HG03378 (cell line): ENCODE measurements around the gene PLD4.
"Not testable (repeated sequence)": the region's sequence is repeated elsewhere in the genome, so short reads cannot be mapped to it uniquely, and the experiment has no call there.

ENCODE experiments used
- ATAC-seq: cut with Tn5 transposase; IDR thresholded peaks from one replicate; pipeline ENCODE4 v1.9.1; 2021; ENCODE audit warnings: mild to moderate bottlenecking, moderate library complexity; ENCODE audit not compliant: unreplicated experiment

PLD4 gene, protein sequence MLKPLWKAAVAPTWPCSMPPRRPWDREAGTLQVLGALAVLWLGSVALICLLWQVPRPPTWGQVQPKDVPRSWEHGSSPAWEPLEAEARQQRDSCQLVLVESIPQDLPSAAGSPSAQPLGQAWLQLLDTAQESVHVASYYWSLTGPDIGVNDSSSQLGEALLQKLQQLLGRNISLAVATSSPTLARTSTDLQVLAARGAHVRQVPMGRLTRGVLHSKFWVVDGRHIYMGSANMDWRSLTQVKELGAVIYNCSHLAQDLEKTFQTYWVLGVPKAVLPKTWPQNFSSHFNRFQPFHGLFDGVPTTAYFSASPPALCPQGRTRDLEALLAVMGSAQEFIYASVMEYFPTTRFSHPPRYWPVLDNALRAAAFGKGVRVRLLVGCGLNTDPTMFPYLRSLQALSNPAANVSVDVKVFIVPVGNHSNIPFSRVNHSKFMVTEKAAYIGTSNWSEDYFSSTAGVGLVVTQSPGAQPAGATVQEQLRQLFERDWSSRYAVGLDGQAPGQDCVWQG

DNA sequence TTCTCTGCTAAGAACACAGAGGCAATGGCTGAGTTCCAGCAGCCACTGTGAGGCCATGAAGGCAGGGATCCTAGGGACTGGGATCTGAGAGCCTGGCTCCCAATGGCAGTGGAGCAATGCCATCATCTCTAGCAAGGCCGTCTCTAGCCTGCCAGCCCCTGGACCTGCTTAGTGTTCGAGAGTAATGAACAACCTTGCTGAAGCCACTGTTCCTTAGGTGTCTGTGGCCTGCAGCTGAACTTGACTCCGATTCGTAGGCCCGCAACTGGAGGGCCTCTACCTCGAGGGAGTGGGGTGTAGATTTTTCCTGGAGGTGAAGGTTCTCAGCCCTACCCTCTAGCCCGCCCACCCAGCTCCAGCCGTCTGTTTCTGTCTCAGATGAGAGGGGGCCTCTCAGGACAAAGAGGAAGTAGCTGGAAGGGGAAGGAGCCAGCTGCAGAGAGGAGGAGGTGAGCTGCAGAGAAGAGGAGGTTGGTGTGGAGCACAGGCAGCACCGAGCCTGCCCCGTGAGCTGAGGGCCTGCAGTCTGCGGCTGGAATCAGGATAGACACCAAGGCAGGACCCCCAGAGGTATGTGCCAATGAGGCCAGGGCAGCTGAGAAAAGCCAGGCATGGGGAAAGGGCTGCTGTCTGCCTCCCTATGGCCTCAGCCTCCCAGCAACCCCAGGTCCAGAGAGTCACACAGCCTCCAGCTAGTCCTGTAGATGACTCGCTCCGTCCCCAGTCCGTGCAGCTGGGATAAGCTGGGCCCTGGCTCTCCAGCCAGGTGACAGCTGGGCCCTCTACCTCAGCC lies at the start of gene PLD4:
PLD4 (plus strand) TSS at position 459 of the 793 bp plus-strand sequence. CDS start 2,262 bp downstream, outside the sequence.
- no peak for ATAC-seq

DNA sequence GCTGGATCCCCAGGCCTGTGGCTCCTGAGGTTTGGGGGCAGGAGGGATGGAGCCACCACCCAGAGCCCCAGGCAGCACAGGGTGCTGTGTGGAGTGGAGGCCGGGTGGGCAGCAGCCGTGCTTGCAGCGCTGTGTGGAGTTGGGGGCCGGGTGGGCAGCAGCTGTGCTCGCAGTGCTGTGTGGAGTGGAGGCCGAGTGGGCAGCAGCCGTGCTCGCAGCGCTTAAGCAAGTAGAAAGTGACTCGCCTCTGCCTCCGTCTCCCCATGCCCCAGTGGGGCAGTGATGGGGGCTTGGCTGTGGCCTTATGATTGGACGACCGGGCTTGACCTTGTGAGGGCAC lies 49.3 kb upstream of the PLD4 start:
- no peak for ATAC-seq

DNA sequence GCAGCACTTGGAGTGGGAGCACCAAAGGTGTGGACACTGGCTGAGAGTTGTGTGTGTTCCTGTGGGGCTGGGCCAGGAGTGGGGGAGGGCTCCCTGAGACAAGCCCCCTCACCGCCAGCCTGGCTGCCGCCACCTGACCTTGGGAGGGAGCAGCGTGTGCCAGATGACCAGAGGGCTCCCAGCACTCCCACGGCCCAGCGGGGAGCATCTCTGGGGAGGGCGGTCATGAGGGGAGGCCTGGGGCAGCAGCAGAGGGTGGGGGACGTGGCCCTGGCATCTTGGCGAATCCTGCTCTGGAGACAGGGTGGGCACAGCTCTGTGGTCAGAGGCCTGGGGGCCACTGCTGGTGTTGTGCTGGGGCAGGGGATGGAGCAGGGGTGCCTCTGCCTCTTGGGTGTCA lies 48.9 kb upstream of the PLD4 start:
- no peak for ATAC-seq

DNA sequence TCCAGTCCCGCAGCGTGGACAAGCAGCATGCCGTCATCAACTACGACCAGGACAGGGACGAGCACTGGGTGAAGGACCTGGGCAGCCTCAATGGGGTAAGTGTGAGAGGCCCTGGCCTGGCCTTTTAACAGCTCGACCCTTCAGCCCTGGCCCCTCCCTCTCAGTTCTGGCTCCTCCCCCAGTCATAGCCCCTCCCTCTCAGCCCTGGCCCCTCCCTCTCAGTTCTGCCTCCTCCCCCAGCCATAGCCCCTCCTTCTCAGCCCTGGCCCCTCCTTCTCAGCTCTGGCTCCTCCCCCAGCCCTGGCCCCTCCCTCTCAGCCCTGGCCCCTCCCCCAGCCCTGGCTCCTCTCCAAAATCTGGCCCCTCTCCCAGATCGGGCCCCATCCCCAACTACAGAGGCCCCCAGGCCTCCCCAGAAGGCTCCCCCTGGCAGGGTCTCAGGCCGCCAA lies 48.4 kb upstream of the PLD4 start:
- no peak for ATAC-seq

DNA sequence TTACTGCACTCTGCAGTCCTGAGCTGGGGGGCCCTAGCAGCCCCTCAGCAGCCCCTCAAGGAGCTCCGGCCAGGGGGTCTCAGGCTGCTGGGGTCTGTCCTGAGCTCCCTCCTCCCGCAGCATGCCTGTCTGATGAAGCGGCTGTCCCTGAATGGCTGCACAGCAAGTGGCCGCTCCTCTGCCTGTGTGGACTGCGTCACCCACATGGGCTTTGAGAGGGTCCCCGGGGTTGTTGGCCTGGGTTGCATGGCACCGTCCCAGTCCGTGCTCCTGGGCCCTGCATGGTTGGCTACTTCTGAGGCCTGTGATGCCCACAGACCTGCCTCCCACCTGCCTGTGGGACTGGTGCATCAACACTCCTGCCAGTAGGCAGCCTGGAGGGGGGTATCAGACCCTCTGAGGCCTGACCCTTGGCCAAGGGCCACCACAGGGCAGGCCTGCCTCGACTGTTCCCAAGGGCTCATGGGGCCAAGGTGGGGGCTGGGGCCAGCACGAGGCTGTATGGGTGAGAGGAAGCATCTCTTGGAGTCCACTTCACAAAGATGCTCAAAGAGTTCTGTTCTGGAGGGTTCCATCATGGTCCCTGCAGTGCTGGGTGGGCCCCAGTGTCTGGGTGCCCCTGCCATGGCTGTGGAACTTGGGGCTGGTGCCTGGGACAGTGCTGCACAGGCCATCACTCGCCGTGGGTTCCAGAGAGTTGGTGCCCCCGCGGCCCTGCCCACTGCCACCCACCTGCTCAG lies 47.4 kb upstream of the PLD4 start:
- ATAC-seq, result no peak

DNA sequence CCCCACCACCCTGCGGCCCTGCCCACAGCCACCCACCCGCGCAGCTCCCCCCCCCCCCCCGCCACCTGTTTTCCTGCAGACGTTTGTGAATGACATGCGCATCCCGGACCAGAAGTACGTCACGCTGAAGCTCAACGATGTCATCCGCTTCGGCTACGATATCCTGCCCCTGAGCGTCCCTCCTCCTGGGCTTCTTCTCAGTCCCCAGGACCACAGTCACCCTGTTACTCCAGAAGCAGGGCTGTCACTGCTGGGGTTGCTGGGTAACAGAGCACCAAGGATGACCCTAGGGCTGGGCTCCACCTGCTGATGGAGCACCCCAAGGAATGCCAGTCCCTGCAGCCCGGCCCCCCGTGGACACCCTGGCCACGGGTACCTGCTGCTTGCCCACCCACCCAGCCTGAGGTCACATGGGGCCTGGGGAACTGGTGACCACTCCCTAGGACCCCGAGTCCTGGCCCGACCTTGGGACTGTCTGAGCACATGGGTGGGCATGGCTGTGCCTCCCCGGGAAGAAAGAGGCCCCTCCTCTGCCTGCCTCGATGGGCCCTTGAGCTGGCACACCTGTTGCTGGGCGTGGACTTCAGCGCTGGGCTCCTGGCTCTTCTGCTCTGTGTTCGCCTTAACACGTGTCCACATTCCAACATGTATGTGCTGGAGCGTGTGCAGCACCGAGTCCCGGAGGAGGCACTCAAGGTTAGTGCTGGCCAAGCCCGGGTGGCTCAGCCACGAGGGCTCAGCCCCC lies 46.7 kb upstream of the PLD4 start:
- ATAC-seq, result no peak

DNA sequence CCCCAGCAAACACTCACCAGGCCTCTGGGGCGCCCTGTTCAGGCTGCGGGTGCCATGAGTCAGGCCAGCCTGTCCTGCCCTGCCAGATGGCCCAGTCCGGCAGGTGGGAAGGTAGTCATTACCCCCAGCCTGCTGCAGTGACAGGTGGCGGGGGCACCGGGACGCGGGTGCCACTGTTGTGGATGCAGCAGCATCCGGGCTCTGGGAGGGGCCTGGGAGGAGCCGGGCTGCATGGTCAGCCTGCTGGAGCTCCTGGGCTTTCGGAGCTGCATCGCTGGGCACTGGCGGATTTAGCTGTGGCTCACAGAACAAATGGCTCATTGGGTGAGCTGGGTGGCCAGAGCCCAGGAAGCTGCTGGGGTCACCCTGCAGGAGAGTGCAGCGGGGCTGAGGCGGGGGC lies 46.1 kb upstream of the PLD4 start:
- no peak for ATAC-seq

DNA sequence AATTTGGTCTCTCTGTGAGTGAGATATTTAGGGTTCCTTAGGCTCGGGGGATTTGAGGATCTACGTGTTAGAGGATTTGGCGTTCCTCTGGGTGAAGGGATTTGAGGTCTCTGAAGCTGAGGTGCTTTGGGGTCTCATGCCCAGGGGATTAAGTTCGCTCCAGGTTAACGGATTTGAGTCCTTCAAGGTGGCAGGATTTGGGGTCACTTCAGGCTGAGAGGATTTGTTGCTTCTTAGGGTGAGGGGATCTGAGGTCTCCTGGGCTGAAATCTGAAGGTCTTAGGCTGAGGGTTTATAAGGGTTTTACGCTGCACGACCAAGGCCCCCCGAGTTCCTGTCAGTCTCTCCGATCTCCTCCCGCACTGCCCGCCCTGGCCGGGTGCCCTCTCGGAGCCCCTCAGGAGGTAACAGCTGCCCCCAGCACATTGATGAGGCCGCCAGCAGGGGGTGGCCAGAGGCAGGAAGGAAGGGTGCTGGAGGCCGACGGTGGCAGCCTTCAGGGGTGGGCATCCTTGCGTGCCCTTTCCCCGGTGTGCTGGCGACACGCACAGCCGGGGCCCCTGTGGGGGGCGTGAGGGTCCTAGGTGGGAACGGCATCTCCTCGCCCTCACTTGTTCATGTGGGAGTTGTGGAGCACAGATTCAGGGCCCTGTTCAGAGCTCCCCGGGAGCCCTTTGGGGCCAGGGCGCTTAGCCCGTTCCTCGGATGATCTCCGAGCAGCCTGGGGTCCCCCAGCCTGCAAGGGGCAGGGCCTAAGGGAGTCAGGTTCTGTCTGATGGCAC lies 45.3 kb upstream of the PLD4 start:
- ATAC-seq, result no peak

DNA sequence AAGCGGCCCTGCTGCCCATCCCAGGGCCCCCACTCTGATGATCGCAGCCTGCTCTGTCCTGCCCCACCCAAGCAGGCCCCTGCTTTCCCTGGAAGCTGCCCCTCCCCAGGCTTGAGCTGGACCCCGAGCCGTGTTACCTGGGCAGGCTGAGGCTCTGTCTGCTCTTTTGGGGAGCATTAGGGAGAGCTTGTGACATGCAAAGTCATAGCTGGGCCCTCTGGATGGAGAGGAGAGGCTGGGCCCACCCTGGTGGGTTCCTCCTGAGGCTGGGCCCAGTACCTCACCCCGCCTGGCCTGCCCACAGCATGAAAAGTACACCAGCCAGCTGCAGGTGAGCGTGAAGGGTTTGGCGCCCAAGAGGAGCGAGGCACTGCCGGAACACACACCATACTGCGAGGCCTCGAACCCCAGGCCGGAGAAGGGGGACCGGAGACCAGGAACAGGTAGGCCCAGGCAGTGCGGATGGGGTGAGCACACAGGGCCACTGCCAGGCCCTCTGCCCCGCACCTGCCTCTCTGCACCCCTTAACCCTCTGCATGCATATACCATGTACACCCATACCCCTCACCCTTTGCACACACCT lies 44.6 kb upstream of the PLD4 start:
- ATAC-seq, result no peak

DNA sequence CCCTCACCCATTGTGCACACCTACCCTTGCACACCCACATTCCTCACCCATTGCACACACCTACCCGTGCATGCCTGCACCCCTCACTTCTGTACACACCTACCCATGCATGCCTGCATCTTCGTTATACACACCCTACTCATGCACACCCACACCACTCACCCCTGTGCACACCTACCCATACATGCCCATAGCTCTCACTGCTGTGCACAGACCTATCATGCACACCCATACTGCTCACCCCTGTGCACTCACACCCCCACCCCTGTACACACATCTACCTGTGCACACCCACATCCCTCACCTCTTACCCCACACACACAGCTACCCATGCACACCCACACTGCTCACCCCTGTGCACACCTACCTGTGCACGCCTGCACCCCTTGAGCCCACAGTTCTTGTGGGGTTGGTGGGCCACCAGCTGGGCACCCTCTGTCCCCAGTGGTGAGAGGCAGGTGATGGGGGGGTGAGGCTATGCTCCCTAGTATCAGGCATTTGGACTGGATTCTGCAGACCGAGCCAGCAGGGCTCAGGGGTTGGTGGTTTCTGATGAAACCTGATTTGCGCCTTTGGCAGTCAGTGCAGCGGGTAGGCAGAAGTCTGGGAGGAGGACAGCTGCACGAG lies 44.0 kb upstream of the PLD4 start:
- no peak for ATAC-seq

DNA sequence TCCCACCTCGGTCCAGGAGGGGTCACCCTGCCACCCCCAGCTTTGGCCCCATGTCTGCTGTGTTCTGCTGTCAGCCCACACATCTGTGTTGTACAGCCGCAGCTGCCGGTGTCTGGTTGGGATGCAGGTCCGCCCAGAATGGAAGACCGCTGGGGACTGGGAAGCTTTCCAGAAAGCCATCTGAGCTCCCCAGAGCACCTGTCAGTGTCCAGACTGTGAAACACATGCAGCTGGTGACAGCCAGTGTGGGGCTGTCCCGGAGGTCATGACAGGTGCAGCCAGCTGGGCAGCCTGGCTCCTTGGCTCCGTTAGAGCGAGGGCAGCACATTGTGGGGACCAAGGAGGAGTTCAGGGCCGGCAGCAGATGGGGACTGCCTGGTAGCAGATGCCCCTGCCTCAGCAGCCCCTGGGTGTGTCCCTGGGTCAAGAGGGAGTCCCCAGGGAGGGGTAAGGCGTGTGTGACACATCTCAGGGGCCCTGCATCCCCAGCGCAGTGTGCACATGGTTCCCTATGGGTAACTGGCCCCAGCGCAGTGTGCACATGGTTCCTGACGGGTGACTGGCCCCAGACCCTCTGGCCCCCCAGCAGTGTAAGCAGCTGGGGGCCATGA lies 43.2 kb upstream of the PLD4 start:
- no peak for ATAC-seq

DNA sequence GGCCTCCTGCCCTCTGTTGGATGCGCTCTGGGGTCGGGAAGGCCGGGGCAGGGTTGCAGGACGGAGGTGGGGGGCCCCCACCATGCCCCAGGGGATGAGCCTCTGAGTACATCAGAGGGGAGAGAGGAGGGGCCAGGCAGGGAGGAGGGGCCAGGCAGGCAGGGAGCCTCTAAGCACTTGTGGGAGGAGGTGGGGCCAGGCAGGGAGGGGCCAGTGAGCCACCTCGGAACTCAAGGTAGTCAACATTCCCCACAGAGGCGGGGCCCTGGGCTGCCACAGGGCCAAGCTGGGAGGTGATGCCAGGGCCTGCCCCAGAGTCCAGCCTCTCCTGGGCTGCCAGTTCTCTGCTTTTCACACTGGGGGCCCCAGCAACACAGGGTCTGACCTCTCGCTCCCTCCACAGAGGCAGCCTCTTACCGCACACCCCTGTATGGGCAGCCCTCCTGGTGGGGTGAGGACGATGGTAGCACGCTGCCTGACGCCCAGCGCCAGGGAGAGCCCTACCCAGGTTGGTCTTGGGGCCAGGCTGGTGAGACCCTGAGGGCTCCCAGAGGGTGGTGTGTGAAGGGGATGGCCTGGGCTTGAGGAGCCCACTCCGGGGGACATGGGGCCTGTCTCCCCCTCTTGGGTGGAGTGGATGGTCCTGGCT lies 42.2 kb upstream of the PLD4 start:
- no peak for ATAC-seq

DNA sequence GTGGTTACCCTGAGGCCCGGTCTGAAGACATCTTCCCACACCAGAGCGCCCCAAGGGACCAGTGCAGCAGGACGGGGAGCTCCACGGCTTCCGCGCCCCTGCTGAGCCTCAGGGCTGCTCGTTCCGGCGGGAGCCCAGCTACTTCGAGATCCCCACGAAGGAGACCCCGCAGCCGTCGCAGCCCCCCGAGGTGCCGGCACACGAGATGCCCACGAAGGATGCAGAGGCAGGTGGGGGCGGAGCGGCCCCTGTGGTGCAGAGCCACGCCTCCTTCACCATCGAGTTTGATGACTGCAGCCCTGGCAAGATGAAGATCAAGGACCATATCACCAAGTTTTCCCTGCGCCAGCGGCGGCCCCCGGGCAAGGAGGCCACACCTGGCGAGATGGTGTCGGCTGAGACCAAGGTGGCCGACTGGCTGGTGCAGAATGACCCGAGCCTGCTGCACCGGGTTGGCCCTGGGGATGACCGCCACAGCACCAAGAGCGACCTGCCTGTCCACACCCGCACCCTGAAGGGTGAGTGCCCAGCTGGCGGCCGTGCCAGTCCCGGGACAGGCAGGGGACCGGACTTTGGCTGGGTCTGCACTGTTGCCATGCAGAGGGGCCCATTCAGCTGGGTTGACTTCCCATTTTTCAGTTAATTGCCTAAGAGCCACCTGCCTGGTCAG lies 41.6 kb upstream of the PLD4 start:
- no peak for ATAC-seq

DNA sequence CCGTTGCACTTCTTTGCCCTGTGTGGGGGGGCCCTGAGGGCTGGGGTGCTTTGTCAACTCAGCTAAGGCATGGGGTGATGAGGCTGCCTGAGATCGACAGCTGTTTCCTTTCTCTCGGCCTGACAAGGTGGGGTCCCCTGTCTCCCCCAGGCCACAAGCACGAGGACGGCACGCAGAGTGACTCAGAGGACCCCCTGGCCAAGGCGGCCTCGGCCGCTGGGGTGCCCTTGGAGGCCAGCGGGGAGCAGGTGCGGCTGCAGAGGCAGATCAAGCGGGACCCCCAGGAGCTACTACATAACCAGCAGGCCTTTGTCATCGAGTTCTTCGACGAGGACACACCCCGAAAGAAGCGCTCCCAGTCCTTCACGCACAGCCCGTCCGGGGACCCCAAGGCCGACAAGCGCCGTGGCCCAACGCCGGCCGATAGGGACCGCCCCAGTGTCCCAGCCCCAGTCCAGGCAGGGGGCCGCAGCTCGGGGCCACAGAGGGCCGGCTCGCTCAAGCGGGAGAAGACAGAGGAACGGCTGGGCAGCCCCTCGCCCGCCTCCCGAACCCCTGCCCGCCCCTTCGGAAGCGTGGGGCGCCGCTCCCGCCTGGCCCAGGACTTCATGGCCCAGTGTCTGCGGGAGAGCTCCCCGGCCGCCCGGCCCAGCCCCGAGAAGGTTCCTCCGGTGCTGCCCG lies 40.9 kb upstream of the PLD4 start:
- ATAC-seq, result no peak

DNA sequence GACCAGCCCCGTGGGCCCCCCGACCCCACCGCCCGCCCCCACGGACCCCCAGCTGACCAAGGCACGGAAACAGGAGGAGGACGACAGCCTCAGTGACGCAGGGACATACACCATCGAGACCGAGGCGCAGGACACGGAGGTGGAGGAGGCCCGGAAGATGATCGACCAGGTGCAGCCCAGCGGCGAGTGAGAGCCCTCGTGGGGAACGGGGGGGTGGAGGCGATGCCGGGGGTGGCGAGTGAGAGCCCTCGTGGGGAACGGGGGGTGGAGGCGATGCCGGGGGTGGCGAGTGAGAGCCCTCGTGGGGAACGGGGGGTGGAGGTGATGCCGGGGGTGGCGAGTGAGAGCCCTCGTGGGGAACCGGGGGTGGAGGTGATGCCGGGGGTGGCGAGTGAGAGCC lies 40.3 kb upstream of the PLD4 start:
- ATAC-seq, result not testable (repeated sequence)

DNA sequence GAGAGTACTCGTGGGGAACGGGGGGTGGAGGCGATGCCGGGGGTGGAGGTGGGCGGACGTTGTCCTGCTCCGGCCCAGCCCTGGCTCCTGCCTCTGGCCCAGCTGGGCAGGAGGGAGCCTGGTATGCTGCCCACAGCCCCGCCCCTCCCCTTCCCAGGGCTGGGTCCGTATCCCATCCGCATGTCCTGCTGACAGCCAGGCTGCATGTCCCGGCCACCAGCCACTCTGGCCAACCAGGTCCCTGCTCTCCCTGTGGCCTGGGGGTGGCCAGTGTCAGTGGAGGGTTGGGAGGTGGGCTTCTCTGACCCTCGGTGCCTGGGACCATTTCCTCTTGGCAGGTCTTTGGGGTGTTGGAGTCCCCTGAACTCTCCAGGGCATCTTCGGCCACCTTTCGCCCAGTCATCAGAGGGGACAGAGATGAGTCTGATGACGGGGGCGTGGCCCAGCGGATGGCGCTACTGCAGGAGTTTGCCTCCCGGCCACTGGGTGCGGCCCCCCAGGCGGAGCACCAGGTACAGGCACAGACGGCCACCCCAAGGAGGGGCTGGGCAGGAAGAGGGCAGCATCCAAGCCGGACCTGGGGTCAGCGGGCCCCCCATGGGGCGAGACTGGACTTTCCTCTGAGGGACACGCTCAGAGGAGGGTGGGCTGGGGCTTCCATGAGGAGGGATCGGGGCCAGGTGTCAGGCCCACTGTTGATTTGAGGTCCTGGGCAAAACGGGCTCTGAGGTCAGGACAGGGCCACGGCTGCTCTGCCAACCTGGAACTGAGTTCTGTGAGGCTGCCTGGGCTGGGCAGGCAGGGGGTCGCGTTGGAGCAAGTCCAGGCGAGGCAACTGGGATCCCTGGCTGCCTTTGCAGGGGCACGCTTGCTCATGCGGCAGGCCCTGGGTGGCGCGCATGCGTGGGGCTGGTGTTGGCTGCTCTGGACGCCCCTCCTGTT lies 39.4 kb upstream of the PLD4 start:
- no peak for ATAC-seq
